SU-DHL-6 (cell line): ENCODE data around the gene SH3BP2.

Source experiments
- H2AFZ ChIP-seq: fragments of 200-600 bp; sonication (generic); 2 replicates; pipeline ENCODE4 v1.6.1; 2014; ENCODE audit warnings: low read depth, mild to moderate bottlenecking, moderate library complexity, mixed read lengths, antibody characterized with exemption, low read length; ENCODE audit not compliant: severe bottlenecking
- H3F3A ChIP-seq: fragments of 200-600 bp; shearing (Covaris generic); 2 replicates; pipeline ENCODE4 v1.6.0; 2016; ENCODE audit warnings: antibody characterized with exemption, mild to moderate bottlenecking; ENCODE audit not compliant: insufficient read depth
- H3K27ac ChIP-seq: fragments of 200-600 bp; sonication (generic); 2 replicates; pipeline ENCODE4 v1.5.1; 2016; ENCODE audit warnings: low read depth, mild to moderate bottlenecking, low read length, moderate library complexity, mixed read lengths
- H3K27me3 ChIP-seq: fragments of 200-600 bp; sonication (generic), shearing (Covaris generic); 2 replicates; pipeline ENCODE4 v1.6.0; 2014; ENCODE audit warnings: mild to moderate bottlenecking, low read length
- H3K36me3 ChIP-seq: fragments of 200-600 bp; sonication (generic); 2 replicates; pipeline ENCODE4 v1.6.1; 2014; ENCODE audit warnings: mild to moderate bottlenecking, low read length, mixed read lengths
- H3K4me2 ChIP-seq: fragments of 300-600, 200-600 bp; shearing (Covaris generic), sonication (generic); 2 replicates; pipeline ENCODE4 v1.6.0; 2014; ENCODE audit warnings: low read length, low read depth, mild to moderate bottlenecking; ENCODE audit not compliant: poor library complexity, severe bottlenecking
- H3K4me3 ChIP-seq: fragments of 200-600 bp; sonication (generic); 2 replicates; pipeline ENCODE4 v1.5.1; 2014; ENCODE audit warnings: antibody characterized with exemption, low read length, mild to moderate bottlenecking, mixed read lengths; ENCODE audit not compliant: insufficient read depth, poor library complexity, severe bottlenecking
- H3K79me2 ChIP-seq: fragments of 200-600 bp; sonication (generic); 2 replicates; pipeline ENCODE4 v1.6.1; 2014; ENCODE audit warnings: mild to moderate bottlenecking, low read length, moderate library complexity; ENCODE audit not compliant: insufficient read depth
- H3K9ac ChIP-seq: fragments of 200-600 bp; sonication (generic); 2 replicates; pipeline ENCODE4 v1.7.0; 2014; ENCODE audit warnings: mild to moderate bottlenecking, low read length
- H3K9me2 ChIP-seq: fragments of 200-600 bp; sonication (generic); replicated peaks from 2 replicates; pipeline ENCODE4 v1.6.1; 2014; ENCODE audit warnings: low read length; ENCODE audit not compliant: insufficient read depth
- H3K9me3 ChIP-seq: fragments of 200-600 bp; sonication (generic); 2 replicates; pipeline ENCODE4 v1.6.1; 2014; ENCODE audit warnings: low read length, mixed read lengths; ENCODE audit not compliant: insufficient read depth
- H4K20me1 ChIP-seq: fragments of 200-600 bp; sonication (generic); 2 replicates; pipeline ENCODE4 v1.6.1; 2014; ENCODE audit warnings: low read depth, mild to moderate bottlenecking, antibody characterized with exemption, low read length, moderate library complexity, mixed read lengths
- EZH2phosphoT487 ChIP-seq: fragments of 200-600 bp; sonication (generic), shearing (Covaris generic); conservative IDR thresholded peaks from 2 replicates; pipeline ENCODE4 v1.6.1; 2018; ENCODE audit warnings: mild to moderate bottlenecking, antibody characterized with exemption, low read length, moderate library complexity, mixed read lengths
- TF ChIP-seq, protein P1 (sequence below): fragments of 200-600 bp; sonication (generic); IDR thresholded peaks from one replicate; pipeline ENCODE4 v1.5.1; 2017; ENCODE audit warnings: antibody characterized with exemption, mild to moderate bottlenecking, low read length, moderate library complexity; ENCODE audit not compliant: insufficient read depth, poor library complexity, severe bottlenecking

The SH3BP2 gene

DNA sequence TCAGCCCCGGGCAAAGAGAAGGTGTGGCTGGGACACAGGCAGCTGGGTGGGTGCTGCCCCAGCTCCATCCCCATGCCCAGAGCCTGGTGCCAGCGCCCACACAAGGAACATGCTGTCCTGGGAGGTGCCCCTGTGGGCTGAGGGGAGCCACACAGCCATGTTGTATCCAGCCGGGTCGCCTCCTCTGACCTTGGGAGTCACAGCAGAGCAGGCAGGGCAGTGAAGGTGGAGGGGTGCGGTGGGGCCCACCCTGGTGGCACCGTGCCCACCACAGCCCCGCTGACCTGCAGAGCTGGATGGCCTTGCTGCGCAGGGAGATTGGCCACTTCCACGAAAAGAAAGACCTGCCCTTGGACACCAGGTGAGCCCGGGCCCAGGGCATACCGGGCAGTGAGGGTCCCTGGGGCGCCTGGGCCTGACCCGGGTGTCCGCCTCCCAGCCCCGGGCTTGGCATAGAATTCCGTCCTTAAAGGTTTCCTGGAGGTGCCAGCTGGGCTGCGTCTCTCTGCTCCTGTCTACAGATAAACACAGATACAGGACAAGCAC lies 32.0 kb downstream of the SH3BP2 start:
- Histone ChIP-seq H3K9me2 (no peaks in the 10 kb centered on the region), H3K9me3 (no peaks in the 10 kb centered on the region), H4K20me1 (no peaks in the 10 kb centered on the region), H2AFZ (no peak overlapping the region), H3K4me3 (no peak overlapping the region), H3K27ac (no peak overlapping the region), H3K79me2 (no peaks in the 10 kb centered on the region), H3K36me3 (no peaks in the 10 kb centered on the region), H3K4me2 (no peak overlapping the region), H3K9ac (no peak overlapping the region), H3F3A (no peaks in the 10 kb centered on the region), H3K27me3 (no peaks in the 10 kb centered on the region)
- TF ChIP-seq EZH2phosphoT487 = no peak
- TF ChIP-seq, protein P1, sequence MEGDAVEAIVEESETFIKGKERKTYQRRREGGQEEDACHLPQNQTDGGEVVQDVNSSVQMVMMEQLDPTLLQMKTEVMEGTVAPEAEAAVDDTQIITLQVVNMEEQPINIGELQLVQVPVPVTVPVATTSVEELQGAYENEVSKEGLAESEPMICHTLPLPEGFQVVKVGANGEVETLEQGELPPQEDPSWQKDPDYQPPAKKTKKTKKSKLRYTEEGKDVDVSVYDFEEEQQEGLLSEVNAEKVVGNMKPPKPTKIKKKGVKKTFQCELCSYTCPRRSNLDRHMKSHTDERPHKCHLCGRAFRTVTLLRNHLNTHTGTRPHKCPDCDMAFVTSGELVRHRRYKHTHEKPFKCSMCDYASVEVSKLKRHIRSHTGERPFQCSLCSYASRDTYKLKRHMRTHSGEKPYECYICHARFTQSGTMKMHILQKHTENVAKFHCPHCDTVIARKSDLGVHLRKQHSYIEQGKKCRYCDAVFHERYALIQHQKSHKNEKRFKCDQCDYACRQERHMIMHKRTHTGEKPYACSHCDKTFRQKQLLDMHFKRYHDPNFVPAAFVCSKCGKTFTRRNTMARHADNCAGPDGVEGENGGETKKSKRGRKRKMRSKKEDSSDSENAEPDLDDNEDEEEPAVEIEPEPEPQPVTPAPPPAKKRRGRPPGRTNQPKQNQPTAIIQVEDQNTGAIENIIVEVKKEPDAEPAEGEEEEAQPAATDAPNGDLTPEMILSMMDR = no peak

GRCh38 chr4:2825740-2826139 lies 32.9 kb downstream of the SH3BP2 start:
- H3K4me3 ChIP-seq = no peak overlapping the region
- no peak for TF ChIP-seq EZH2phosphoT487
- TF ChIP-seq, protein P1 = no peak
- no peaks in the 10 kb centered on the region for H3K27me3 ChIP-seq
- H3K9me2 ChIP-seq = no peaks in the 10 kb centered on the region
- H3K36me3 ChIP-seq = no peaks in the 10 kb centered on the region
- H3F3A ChIP-seq = no peaks in the 10 kb centered on the region
- H3K27ac ChIP-seq = no peak overlapping the region
- H4K20me1 ChIP-seq = no peaks in the 10 kb centered on the region
- no peak overlapping the region for H3K9ac ChIP-seq
- H3K9me3 ChIP-seq = no peaks in the 10 kb centered on the region
- H2AFZ ChIP-seq = no peak overlapping the region
- no peaks in the 10 kb centered on the region for H3K79me2 ChIP-seq
- H3K4me2 ChIP-seq = no peak overlapping the region

DNA sequence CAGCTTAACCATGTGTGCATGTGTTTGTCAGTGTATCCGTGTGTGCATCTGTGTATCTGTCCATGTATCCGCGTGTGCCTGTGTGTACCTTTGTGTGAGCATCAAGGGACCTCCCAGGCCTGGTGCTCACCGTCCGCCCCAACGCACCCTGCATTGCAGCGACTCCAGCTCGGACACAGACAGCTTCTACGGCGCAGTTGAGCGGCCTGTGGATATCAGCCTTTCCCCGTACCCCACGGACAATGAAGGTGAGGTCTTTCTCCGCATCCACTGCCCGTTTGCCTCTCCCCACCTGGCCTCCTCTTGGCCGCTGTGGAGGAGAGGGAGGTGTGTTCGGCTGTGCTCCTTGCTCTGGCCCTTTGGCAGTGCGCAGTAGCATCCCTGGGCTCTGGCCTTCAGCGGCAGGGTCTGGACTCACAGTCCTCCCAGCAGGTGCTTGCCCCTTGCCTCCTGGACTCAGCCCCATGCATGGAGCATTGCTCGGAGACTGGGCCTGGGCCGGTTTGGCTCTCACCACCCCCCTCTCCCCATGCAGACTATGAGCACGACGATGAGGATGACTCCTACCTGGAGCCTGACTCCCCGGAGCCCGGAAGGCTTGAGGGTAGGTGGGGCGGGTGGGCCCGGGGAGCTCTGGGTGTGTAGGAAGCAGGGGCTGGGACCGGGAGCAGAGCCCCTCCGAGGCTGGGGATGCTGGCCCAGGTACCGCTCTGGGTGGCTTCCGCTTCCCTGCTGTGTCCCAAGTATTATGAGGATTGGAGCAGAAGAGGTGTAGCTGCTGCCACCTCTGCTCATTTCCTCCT lies 34.4 kb downstream of the SH3BP2 start:
- no peak overlapping the region for H3K4me2 ChIP-seq
- no peak overlapping the region for H3K27ac ChIP-seq
- H3K4me3 ChIP-seq = no peak overlapping the region
- H2AFZ ChIP-seq = no peak overlapping the region
- no peaks in the 10 kb centered on the region for H3K9me2 ChIP-seq
- no peaks in the 10 kb centered on the region for H3K79me2 ChIP-seq
- H4K20me1 ChIP-seq = no peaks in the 10 kb centered on the region
- H3F3A ChIP-seq = no peaks in the 10 kb centered on the region
- H3K9me3 ChIP-seq = no peaks in the 10 kb centered on the region
- H3K36me3 ChIP-seq = no peaks in the 10 kb centered on the region
- TF ChIP-seq EZH2phosphoT487 = no peak
- TF ChIP-seq, protein P1 = no peak
- H3K27me3 ChIP-seq = no peaks in the 10 kb centered on the region
- no peak overlapping the region for H3K9ac ChIP-seq
